ENCODE results near the gene C6orf120.

Gene C6orf120

GRCh38 chr6:169664227-169664626, 37.7 kb upstream of the C6orf120 start:
- Histone ChIP-seq H3K27me3 (ENCODE audit: control insufficient read depth, insufficient read depth, low read length) (no peaks in the 10 kb centered on the region), H3K4me3 (ENCODE audit: low read depth, low read length) (no peak overlapping the region), H3K27ac (ENCODE audit: low read depth, low read length) (no peak overlapping the region), H3K4me1 (ENCODE audit: control insufficient read depth, insufficient read depth, low read length) (peaks cover 6% of the 10 kb centered on the region; the same call in 1 of the 2 replicates), H3K36me3 (ENCODE audit: control insufficient read depth, insufficient read depth, low read length) (peaks cover 90% of the 10 kb centered on the region), H3K9ac (ENCODE audit: low read depth, low read length) (no peak overlapping the region), H3K9me3 (ENCODE audit: control insufficient read depth, insufficient read depth, low read length) (no peaks in the 10 kb centered on the region)

DNA sequence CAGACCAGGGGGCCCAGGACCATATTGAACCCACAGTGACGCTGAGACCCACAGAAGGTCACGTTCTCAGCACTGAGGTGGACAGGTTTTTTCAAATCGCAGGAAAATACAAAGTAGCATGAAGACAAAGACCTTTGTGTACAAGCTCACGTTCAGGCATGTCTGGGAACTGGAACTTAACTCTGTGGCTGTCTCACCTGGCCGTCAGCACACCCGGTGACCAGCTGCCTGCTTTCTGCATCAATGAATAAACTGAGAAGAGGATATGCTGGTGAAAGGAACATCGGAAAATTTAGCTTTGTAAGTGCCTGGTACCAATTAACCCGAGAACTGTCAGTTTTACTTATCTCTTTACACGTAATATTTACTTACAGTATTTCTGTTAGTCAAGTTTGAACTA, 36.6 kb upstream of the C6orf120 start:
- peaks cover 91% of the 10 kb centered on the region for H3K36me3 ChIP-seq (ENCODE audit: control insufficient read depth, insufficient read depth, low read length)
- H3K4me1 ChIP-seq (ENCODE audit: control insufficient read depth, insufficient read depth, low read length), result peaks cover 6% of the 10 kb centered on the region; the same call in 1 of the 2 replicates
- no peaks in the 10 kb centered on the region for H3K27me3 ChIP-seq (ENCODE audit: control insufficient read depth, insufficient read depth, low read length)
- H3K9me3 ChIP-seq (ENCODE audit: control insufficient read depth, insufficient read depth, low read length), result no peaks in the 10 kb centered on the region
- H3K4me3 ChIP-seq (ENCODE audit: low read depth, low read length), result no peak overlapping the region
- no peak overlapping the region for H3K27ac ChIP-seq (ENCODE audit: low read depth, low read length)
- H3K9ac ChIP-seq (ENCODE audit: low read depth, low read length), result no peak overlapping the region

GRCh38 chr6:169666441-169666840, 35.5 kb upstream of the C6orf120 start:
- no peaks in the 10 kb centered on the region for H3K27me3 ChIP-seq (ENCODE audit: control insufficient read depth, insufficient read depth, low read length)
- no peak overlapping the region for H3K4me3 ChIP-seq (ENCODE audit: low read depth, low read length)
- no peaks in the 10 kb centered on the region for H3K9me3 ChIP-seq (ENCODE audit: control insufficient read depth, insufficient read depth, low read length)
- no peak overlapping the region for H3K9ac ChIP-seq (ENCODE audit: low read depth, low read length)
- peaks cover 92% of the 10 kb centered on the region for H3K36me3 ChIP-seq (ENCODE audit: control insufficient read depth, insufficient read depth, low read length)
- H3K4me1 ChIP-seq (ENCODE audit: control insufficient read depth, insufficient read depth, low read length), result peaks cover 6% of the 10 kb centered on the region; the same call in 1 of the 2 replicates
- no peak overlapping the region for H3K27ac ChIP-seq (ENCODE audit: low read depth, low read length)

DNA sequence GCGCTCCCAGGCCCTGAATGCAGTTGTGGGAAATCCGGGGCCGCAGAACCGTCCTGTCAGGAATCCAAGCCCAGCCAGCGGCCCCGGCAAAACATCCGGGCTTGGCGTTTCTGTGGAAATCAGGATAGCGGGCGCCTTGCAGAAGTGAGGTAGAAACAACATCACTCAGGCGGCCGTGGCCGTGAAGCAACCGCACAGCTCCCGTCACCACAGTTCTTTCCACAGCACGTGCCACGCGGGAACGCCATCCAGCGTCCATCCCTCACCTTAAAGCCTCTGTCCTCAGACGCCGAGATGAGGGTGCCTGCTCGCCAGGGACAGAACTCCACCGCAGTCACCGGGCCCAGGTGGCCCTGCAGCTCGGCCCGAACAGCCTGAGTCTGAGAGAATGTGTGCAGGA, 34.2 kb upstream of the C6orf120 start:
- Histone ChIP-seq H3K27me3 (ENCODE audit: control insufficient read depth, insufficient read depth, low read length) (no peaks in the 10 kb centered on the region), H3K36me3 (ENCODE audit: control insufficient read depth, insufficient read depth, low read length) (peaks cover 90% of the 10 kb centered on the region), H3K4me3 (ENCODE audit: low read depth, low read length) (no peak overlapping the region)

GRCh38 chr6:169668203-169668847, 33.6 kb upstream of the C6orf120 start:
- Histone ChIP-seq H3K4me1 (ENCODE audit: control insufficient read depth, insufficient read depth, low read length) (peaks cover 6% of the 10 kb centered on the region; the same call in 1 of the 2 replicates), H3K4me3 (ENCODE audit: low read depth, low read length) (no peak overlapping the region), H3K9ac (ENCODE audit: low read depth, low read length) (no peak overlapping the region), H3K27me3 (ENCODE audit: control insufficient read depth, insufficient read depth, low read length) (no peaks in the 10 kb centered on the region), H3K36me3 (ENCODE audit: control insufficient read depth, insufficient read depth, low read length) (peaks cover 84% of the 10 kb centered on the region), H3K9me3 (ENCODE audit: control insufficient read depth, insufficient read depth, low read length) (no peaks in the 10 kb centered on the region), H3K27ac (ENCODE audit: low read depth, low read length) (peak overlapping the region; percentile 3)

More for the DNA sequence above, 34.2 kb upstream of the C6orf120 start:
- H3K9ac ChIP-seq (ENCODE audit: low read depth, low read length), result no peak overlapping the region
- H3K9me3 ChIP-seq (ENCODE audit: control insufficient read depth, insufficient read depth, low read length), result no peaks in the 10 kb centered on the region
- peaks cover 6% of the 10 kb centered on the region; the same call in 1 of the 2 replicates for H3K4me1 ChIP-seq (ENCODE audit: control insufficient read depth, insufficient read depth, low read length)
- H3K27ac ChIP-seq (ENCODE audit: low read depth, low read length), result no peak overlapping the region

- Histone ChIP-seq H3K9me3 (ENCODE audit: control insufficient read depth, insufficient read depth, low read length) (no peaks in the 10 kb centered on the region), H3K4me1 (ENCODE audit: control insufficient read depth, insufficient read depth, low read length) (peaks cover 6% of the 10 kb centered on the region; the same call in 1 of the 2 replicates), H3K27ac (ENCODE audit: low read depth, low read length) (no peak overlapping the region), H3K4me3 (ENCODE audit: low read depth, low read length) (no peak overlapping the region), H3K36me3 (ENCODE audit: control insufficient read depth, insufficient read depth, low read length) (peaks cover 76% of the 10 kb centered on the region), H3K9ac (ENCODE audit: low read depth, low read length) (no peak overlapping the region), H3K27me3 (ENCODE audit: control insufficient read depth, insufficient read depth, low read length) (no peaks in the 10 kb centered on the region)
Observed at GRCh38 chr6:169669147-169669546, 32.8 kb upstream of the C6orf120 start.

DNA sequence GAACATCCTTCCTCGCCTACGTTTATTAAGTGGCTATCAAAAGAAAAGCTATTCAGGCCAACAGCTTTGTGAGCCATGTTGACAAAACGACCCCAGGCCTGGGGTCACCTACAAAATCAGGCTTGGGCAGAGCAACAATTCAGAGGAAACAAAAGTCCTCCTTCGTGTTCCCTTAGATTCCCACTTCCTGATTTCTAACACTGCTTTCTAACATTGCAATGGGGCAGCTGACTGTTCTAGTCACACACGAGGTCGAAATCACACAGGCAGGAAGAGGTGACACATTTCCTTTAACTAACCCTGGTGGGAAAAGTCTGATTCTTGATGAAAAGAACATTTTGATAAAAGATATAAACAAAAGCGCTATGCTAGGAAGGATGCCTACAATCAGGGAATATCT, 32.0 kb upstream of the C6orf120 start:
- Histone ChIP-seq H3K9ac (ENCODE audit: low read depth, low read length) (no peak overlapping the region), H3K27ac (ENCODE audit: low read depth, low read length) (no peak overlapping the region), H3K36me3 (ENCODE audit: control insufficient read depth, insufficient read depth, low read length) (peaks cover 71% of the 10 kb centered on the region)

DNA sequence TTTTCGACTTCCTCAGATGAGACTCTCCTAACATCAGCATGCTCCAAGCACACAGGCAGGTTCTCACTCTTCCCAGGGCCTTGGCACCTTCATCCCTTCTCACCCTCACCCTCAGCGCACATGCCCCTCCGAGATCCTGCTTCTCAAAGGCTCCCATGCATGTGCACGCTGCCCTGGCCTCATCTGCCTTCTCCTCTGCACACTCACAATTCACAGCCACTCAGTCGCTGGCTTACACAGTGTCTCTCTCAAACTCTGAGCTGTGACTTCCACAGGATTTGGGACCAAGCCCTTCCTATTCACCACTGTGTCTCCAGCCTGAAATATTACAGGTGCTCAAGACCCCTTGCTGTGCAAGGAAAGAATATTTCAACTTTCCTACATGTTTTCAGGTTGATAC, 30.4 kb upstream of the C6orf120 start:
- peaks cover 6% of the 10 kb centered on the region; the same call in 1 of the 2 replicates for H3K4me1 ChIP-seq (ENCODE audit: control insufficient read depth, insufficient read depth, low read length)
- peaks cover 55% of the 10 kb centered on the region for H3K36me3 ChIP-seq (ENCODE audit: control insufficient read depth, insufficient read depth, low read length)
- no peak overlapping the region for H3K9ac ChIP-seq (ENCODE audit: low read depth, low read length)

More for the DNA sequence above, 32.0 kb upstream of the C6orf120 start:
- Histone ChIP-seq H3K4me3 (ENCODE audit: low read depth, low read length) (no peak overlapping the region), H3K9me3 (ENCODE audit: control insufficient read depth, insufficient read depth, low read length) (no peaks in the 10 kb centered on the region), H3K4me1 (ENCODE audit: control insufficient read depth, insufficient read depth, low read length) (peaks cover 6% of the 10 kb centered on the region; the same call in 1 of the 2 replicates), H3K27me3 (ENCODE audit: control insufficient read depth, insufficient read depth, low read length) (no peaks in the 10 kb centered on the region)

DNA sequence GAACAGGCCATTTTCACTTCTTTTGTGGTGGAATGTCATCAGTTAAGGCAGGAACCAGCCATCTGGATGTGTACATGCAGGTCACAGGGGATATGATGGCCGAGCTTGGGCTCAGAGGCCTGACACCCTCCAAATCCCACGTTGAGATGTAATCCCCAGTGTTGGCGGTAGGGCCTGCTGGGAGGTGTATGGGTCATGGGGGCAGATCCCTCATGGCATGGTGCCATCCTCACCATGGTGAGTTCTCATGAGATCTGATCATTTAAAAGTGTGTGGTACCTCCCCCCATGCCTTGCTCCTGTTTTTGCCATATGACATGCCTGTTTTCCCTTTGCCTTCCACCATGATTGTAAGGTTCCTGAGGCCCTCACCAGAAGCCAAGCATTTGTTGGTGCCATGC, 26.9 kb upstream of the C6orf120 start:
- H3K27ac ChIP-seq (ENCODE audit: low read depth, low read length), result no peak overlapping the region
- H3K4me1 ChIP-seq (ENCODE audit: control insufficient read depth, insufficient read depth, low read length), result no peaks in the 10 kb centered on the region
- H3K27me3 ChIP-seq (ENCODE audit: control insufficient read depth, insufficient read depth, low read length), result no peaks in the 10 kb centered on the region
- H3K4me3 ChIP-seq (ENCODE audit: low read depth, low read length), result no peak overlapping the region
- no peaks in the 10 kb centered on the region for H3K9me3 ChIP-seq (ENCODE audit: control insufficient read depth, insufficient read depth, low read length)
- H3K9ac ChIP-seq (ENCODE audit: low read depth, low read length), result no peak overlapping the region
- H3K36me3 ChIP-seq (ENCODE audit: control insufficient read depth, insufficient read depth, low read length), result peaks cover 47% of the 10 kb centered on the region

More for the DNA sequence above, 30.4 kb upstream of the C6orf120 start:
- no peak overlapping the region for H3K4me3 ChIP-seq (ENCODE audit: low read depth, low read length)
- H3K27ac ChIP-seq (ENCODE audit: low read depth, low read length), result no peak overlapping the region
- H3K9me3 ChIP-seq (ENCODE audit: control insufficient read depth, insufficient read depth, low read length), result no peaks in the 10 kb centered on the region
- H3K27me3 ChIP-seq (ENCODE audit: control insufficient read depth, insufficient read depth, low read length), result no peaks in the 10 kb centered on the region

DNA sequence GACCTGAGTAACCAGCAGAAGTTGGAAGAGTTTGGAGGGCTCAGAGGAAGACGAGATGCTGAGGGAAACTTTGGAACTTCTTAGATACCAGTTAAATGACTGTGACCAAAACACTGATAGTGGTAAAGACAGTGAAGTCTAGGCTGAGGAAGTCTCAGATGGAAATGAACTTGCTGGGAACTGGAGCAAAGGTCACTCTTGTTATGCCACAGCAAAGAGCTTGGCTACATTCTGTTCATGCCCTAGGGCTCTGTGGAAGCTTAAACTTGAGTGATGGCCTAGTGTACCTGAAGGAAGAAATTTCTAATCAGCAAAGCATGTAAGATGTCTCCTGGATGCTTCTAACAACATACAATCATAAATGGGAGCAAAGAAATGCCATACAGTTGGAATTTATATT, 24.8 kb upstream of the C6orf120 start:
- Histone ChIP-seq H3K27me3 (ENCODE audit: control insufficient read depth, insufficient read depth, low read length) (no peaks in the 10 kb centered on the region), H3K27ac (ENCODE audit: low read depth, low read length) (no peak overlapping the region), H3K36me3 (ENCODE audit: control insufficient read depth, insufficient read depth, low read length) (peaks cover 35% of the 10 kb centered on the region), H3K4me3 (ENCODE audit: low read depth, low read length) (no peak overlapping the region), H3K9ac (ENCODE audit: low read depth, low read length) (no peak overlapping the region), H3K9me3 (ENCODE audit: control insufficient read depth, insufficient read depth, low read length) (no peaks in the 10 kb centered on the region), H3K4me1 (ENCODE audit: control insufficient read depth, insufficient read depth, low read length) (no peaks in the 10 kb centered on the region)

DNA sequence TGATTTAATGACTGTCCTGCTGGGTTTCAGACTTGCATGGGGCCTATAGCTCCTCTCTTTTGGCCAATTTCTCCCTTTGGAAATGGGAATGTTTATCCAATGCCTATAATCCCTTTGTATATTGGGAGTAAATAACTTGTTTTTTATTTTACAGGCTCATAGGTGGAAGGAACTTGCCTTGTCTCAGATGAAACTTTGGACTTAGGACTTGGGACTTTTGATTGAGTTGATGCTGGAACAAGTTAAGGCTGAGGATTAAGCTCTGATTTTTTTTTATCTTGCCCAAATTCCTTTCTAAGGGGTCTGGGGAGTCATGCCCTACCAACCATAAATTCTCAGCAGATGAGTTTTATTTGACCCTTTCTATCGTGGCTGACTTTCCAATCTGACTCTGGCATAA, 23.6 kb upstream of the C6orf120 start:
- Histone ChIP-seq H3K27me3 (ENCODE audit: control insufficient read depth, insufficient read depth, low read length) (no peaks in the 10 kb centered on the region), H3K4me1 (ENCODE audit: control insufficient read depth, insufficient read depth, low read length) (no peaks in the 10 kb centered on the region), H3K4me3 (ENCODE audit: low read depth, low read length) (no peak overlapping the region), H3K27ac (ENCODE audit: low read depth, low read length) (no peak overlapping the region), H3K9me3 (ENCODE audit: control insufficient read depth, insufficient read depth, low read length) (no peaks in the 10 kb centered on the region), H3K36me3 (ENCODE audit: control insufficient read depth, insufficient read depth, low read length) (peaks cover 43% of the 10 kb centered on the region), H3K9ac (ENCODE audit: low read depth, low read length) (no peak overlapping the region)
